Measurements from ENCODE around the gene ASPM.
"Not testable (repeated sequence)": the region's sequence is repeated elsewhere in the genome, so short reads cannot be mapped to it uniquely, and the experiment has no call there.

The ASPM gene

DNA sequence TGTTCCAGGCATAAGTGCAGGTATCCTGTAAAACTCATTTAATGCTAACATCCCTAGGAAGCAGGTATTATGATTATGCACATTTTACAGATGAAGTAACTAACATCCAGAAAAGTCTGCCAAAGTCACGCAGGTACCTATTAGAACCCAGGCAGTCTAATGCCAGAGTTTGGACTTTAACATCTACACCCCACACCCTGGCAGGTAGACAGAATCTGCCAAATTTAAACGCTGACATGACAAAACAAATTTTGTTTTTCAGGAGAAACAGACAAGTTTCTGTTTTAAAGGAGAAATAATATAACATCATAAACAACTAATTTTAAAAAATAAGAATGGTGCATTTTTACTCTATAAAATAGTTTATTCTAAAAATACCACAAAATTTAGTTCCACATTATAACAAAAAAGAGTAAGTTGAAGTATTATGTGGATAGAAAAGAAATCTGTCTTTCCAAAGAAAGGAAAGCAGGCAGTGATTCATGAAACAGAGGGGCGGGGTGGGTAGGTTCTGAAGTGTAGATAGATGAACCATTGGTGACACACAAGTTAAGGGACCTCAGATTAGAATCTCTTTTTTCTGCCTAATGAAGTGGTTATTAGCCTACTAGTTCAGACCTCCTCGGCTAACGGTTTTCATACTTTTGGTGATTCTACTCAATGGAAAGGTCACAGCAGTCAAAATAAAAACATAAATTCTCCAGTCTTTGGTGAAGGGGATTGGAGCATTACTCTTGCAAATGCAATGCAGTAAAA lies 1.7 kb downstream of the ASPM start:
- ATAC-seq = peak in 1 of 2 donors; percentile 24

DNA sequence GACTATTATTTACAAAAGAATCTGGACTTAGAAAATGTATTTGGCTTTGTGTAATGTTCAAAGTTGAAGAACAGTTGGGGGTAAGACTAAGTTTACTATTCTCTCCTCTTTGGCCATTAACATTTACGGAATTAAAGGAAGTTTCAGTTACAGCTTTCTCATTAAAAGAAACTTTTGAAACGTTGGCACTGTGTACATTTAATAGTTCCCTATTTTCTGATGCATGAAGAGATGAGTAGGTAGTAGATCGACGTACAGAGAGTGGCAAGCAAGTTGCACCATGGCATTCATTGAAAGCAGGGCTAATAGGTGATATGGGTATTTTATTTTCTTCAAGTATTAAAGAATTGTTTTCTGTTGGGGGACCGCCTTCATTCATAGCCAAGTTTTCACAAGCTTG lies 3.2 kb downstream of the ASPM start:
- ATAC-seq = no peak

DNA sequence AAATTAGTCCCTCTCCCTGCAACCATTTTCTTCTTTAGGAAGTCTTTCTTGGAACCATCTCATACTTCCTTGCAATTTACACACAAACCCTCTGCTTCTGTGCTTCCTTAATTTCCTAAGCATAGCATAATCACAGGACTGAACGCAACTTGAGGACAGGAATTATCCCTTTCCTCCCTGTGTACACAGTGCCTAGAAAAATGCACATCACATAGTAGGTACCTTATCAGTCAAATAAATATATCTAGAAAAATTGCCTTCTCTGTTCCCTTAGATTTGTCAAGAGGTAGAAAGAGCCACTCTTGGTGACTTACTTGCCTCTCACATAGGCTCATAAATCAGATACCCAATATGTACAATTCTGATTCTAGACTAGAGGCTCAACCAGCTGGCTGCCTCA lies 4.9 kb downstream of the ASPM start:
- ATAC-seq = no peak

DNA sequence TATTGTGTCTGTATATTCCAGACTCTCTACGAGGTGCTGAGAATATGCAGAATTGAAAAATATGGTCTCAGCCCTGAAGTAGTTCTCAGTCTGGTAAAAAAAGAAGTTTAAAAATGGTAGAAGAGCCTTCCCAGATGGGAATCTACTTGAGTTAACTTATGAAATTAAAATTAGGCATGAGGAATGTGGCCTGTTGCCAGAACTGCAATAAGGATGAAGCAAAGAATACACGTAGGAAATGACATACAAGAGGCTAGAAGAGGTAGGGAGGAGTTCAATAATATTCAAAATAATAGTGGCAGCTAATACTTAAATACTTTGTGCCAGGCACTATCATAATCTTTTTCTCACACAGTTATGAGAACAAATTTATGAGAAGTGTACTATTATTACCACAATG lies 6.3 kb downstream of the ASPM start:
- no peak for ATAC-seq

GRCh38 chr1:197139169-197139568 lies 7.3 kb downstream of the ASPM start:
- no peak for ATAC-seq

DNA sequence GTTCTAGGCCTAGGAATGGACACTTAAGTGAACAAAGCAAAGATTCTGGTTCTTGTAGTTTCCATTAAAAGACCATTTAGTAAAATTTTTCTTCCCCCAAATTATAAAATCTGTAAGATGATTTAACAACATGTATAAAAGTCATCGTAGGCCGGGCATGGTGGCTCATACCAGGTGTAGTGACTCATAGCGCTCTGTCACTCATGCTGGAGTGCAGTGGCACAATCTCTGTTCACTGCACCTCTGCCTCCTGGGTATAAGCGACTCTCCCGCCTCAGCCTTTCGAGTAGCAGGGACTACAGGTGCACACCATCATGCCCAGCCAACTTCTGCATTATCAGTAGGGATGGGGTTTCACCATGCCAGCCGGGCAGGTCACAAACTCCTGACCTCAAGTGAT lies 9.1 kb downstream of the ASPM start:
- ATAC-seq = peak in 1 of 2 donors; percentile 82

GRCh38 chr1:197130677-197131304 lies 15.7 kb downstream of the ASPM start:
- ATAC-seq = no peak

DNA sequence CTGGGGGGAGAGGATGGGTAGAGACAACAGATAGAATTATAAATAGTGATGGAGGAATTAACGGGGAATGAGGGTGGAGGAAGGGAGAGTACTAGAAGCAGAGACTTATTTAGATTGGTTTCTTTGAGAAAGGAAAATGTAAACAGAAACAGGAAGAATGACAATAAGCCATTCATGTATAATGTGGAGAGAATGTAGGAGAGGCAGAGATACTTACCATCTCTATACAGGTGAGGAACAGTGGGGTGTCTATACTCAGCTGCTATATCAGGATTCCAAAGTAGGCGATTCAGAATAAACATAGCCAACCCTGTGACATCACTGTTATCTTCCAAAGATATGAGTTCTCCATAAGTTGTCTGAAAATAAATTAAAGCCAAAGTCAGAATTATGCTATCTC lies 16.8 kb downstream of the ASPM start:
- ATAC-seq = no peak

GRCh38 chr1:197127246-197127912 lies 19.1 kb downstream of the ASPM start:
- ATAC-seq = no peak

DNA sequence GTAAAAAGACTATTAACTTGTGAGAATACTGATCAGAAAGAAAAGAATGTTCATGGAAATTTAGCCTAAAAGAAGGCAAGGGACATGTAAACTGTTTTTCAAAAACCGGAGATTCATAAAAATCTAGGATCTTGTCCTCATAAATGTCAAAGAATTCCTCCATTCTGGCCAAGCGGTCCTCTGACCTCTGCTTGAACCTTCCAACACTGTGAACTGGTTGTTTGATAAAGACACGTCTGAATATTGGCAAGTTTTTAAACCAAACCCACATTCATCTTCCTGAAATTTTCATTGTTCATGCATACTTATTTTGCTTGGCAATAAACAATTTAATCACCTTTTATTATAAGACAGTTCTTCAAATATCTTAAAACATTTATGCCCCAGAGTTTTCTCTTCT lies 19.8 kb downstream of the ASPM start:
- no peak for ATAC-seq

GRCh38 chr1:197124376-197124775 lies 22.1 kb downstream of the ASPM start:
- ATAC-seq = no peak

- ATAC-seq = no peak
Measured at GRCh38 chr1:197116156-197116555, 30.3 kb downstream of the ASPM start.

DNA sequence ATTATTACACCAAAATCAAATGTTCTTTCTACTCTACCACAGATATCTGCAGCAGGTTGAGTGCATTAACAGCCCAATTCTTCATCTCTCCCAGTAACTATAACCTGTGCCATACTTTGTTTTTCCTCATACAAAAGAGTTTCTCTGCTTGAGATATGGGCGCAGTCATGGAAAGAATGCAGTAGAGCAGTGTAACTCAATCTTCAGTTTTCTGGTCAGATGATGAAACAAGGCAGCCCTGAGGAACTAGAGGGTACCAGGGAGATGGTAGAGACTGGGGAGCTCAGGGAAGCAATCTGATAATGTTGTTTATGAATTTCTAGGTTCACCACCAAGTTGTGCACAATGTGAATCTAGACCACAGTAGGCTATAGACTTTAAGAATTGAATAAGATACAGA lies 39.6 kb downstream of the ASPM start:
- no peak for ATAC-seq

DNA sequence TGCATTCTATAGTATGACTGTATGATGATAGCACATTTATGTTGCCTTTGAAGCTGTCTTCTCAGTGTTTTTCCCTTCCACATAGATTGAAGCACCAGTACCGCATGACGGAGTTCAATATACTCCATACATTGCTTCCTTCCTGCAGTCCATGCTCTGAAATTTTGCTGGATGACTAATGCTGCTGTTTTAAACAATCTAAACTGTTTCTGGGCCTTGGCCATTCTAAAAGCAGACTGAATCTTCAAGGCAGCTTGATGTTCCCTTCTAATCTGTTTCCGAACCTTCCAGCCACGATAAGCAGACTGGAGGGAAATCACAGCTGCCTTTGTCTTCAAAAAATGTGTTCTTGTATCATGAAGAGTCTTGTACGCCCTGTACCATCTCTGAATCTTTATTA lies 43.2 kb downstream of the ASPM start:
- no peak for ATAC-seq

DNA sequence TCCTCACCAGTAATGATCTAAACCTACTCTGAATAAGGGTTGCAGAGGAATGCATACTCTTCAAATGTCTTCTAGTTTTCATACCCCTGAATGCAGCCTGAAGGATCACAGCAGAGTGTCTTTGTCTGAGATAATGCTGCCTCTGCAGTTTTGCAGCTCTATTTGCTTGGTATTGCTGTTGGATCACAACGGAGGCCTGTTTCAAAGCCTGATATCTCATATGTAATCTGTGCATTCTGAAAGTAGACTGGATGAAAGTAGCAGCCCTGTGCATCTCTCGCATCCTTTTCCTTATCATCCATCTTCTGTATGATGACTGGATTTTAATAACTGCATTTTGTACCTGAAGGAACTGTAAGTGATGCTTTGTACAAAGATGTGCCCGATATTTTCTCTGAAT lies 44.5 kb downstream of the ASPM start:
- no peak for ATAC-seq

GRCh38 chr1:197100677-197101076 lies 45.8 kb downstream of the ASPM start:
- no peak for ATAC-seq

GRCh38 chr1:197099444-197099843 lies 47.0 kb downstream of the ASPM start:
- ATAC-seq = no peak

DNA sequence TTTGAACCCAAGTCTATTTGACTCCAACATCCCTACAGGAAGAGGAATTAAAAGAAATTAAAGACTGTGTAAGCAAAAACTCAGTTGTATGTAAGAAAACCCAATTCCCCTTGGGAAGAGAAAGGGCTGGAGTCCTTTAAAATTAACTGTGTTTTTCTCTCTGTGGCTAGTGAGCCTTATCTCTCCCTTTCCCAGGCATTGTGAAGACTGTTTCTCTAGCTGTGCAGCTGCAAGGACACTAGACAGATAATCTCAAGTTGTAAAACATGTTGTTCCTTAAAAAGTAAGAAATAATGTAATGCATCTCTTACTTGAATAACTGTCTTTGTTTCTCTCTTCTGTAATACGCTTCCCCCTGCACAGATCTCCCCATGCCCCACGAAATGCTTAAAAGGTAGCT lies 49.5 kb downstream of the ASPM start:
- ATAC-seq = not testable (repeated sequence)

- peak; percentile 66 to 86 for ATAC-seq
Measured at GRCh38 chr1:197096137-197096536, 50.3 kb downstream of the ASPM start.

- no peak for ATAC-seq
Measured at GRCh38 chr1:197093226-197093885, 53.1 kb downstream of the ASPM start.

GRCh38 chr1:197092491-197093023 lies 53.9 kb downstream of the ASPM start:
- ATAC-seq = no peak

- ATAC-seq = peak in 1 of 2 donors; percentile 33
Measured at GRCh38 chr1:197083474-197083873, 63.0 kb downstream of the ASPM start.

DNA sequence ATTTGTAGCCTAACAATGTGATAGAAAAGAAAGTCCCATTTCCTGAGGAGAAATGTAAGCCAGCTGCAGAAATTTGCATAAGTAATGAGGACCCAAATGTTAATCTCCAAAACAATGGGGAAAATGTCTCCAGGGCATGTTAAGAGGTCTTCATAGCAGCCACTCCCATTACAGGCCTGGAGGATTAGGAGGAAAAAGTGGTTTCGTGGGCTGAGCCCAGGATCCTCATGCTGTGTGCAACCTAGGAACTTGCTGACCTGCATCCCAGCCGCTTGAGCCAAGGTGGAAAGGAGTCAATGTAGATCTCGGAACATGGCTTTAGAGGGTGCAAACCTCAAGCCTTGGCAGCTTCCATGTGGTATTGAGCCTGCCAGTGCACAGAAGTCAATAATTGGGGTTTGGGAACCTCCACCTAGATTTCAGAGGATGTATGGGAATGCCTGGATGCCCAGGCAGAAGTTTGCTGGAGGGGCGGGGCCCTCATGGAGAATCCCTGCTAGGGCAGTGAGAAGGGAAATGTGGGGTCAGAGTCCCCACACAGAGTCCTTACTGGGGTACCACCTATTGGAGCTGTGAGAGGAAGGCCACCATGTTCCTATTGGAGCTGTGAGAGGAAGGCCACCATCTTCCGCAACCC lies 65.2 kb downstream of the ASPM start:
- ATAC-seq = no peak

Measured in activated CD4-positive, CD25-positive, alpha-beta regulatory T cell treated with anti-CD3 and anti-CD28 coated beads, Interleukin-2, amount 50 U/mL, for 24 hours (primary cell).